ENCODE results near the gene FOXA3. TPM values are rescaled to one million over a fixed set of nuclear protein-coding genes. Genes with fewer than 3 reads are reported as not detected.

The FOXA3 gene
- polyA plus RNA-seq, 2 of the 4 experiments (the other 2 are of a cell fraction): 1.6 to 5.3 TPM

DNA sequence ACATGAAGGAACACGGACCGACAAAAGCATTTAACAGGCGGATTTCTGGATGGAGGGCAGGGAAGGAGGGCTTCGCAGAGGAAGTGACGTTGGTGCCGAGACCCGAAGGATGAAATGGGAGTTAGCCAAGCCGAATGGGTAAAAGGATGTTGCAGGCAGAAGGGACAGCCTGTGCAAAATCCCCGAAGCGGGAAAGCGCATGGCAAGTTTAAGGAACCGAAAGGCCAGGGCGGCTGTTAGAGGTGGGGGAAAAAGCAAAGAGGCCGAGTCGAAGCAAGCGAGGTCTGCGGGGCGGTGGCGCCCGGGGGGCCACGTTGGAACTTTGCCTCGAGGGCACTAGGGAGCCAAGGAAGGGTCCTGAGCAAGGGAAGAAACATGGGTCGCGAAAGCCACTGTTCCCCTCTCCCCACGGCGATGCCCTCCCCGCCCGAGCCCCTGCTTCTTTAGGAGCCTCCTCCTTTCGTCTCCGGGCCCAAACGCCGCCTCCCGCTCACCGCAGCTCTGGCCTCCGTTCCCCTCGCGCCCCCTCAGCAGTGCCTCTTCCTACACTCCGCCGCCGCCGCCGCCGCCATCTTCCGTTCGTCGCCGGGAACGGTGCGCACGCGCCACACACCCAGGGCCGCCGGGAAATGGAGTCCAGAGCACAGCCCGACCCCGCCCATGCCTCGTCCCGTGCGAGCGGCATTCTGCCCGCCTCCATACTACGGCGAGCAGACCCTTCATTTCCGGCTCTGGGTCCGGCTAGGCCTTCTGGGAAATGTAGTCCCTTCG lies 1.4 kb upstream of the FOXA3 start, which contains the start of gene SYMPK (continued):
- TF ChIP-seq, protein P1, sequence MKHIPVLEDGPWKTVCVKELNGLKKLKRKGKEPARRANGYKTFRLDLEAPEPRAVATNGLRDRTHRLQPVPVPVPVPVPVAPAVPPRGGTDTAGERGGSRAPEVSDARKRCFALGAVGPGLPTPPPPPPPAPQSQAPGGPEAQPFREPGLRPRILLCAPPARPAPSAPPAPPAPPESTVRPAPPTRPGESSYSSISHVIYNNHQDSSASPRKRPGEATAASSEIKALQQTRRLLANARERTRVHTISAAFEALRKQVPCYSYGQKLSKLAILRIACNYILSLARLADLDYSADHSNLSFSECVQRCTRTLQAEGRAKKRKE (CRISPR knock-in tag; IDR thresholded peaks at IDR 0.05; ENCODE audit: low read depth): no peak
- TF ChIP-seq TFCP2L1 (CRISPR knock-in tag; IDR thresholded peaks at IDR 0.05) (no peak), ESRRA (IDR thresholded peaks at IDR 0.05; ENCODE audit: borderline replicate concordance, low read length) (no peak), CBX2 (IDR thresholded peaks at IDR 0.05; ENCODE audit: borderline replicate concordance, low read depth) (no peak), PHF8 (IDR thresholded peaks at IDR 0.05; ENCODE audit: borderline replicate concordance, low read depth) (peak; percentile 56; the same call in 1 of the 2 replicates), HOXB13 (CRISPR knock-in tag; IDR thresholded peaks at IDR 0.05; ENCODE audit: low read depth) (no peak), EHF (CRISPR knock-in tag; IDR thresholded peaks at IDR 0.05) (no peak), KDM1A (IDR thresholded peaks at IDR 0.05; ENCODE audit: low read depth) (peak; percentile 68; the same call in 1 of the 2 replicates), CHD4 (IDR thresholded peaks at IDR 0.05; ENCODE audit: borderline replicate concordance) (no peak; the same call in 1 of the 2 replicates), CHD2 (IDR thresholded peaks at IDR 0.05; ENCODE audit: low read length, partially characterized antibody) (no peak), MYC (IDR thresholded peaks at IDR 0.05; ENCODE audit: borderline replicate concordance, low read length) (no peak), NFE2L2 (conservative IDR thresholded peaks at IDR 0.05; ENCODE audit: low read length) (no peak), EHMT2 (IDR thresholded peaks at IDR 0.05; ENCODE audit: low read depth) (no peak), JUNB (IDR thresholded peaks at IDR 0.05) (no peak), HDAC2 (IDR thresholded peaks at IDR 0.05) (no peak), CEBPB (IDR thresholded peaks at IDR 0.05) (no peak), HEYL (CRISPR knock-in tag; IDR thresholded peaks at IDR 0.05) (no peak), KDM5A (IDR thresholded peaks at IDR 0.05) (peak; percentile 56; the same call in 1 of the 2 replicates)
- TF ChIP-seq, protein P2, sequence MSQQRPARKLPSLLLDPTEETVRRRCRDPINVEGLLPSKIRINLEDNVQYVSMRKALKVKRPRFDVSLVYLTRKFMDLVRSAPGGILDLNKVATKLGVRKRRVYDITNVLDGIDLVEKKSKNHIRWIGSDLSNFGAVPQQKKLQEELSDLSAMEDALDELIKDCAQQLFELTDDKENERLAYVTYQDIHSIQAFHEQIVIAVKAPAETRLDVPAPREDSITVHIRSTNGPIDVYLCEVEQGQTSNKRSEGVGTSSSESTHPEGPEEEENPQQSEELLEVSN (IDR thresholded peaks at IDR 0.05; ENCODE audit: borderline replicate concordance, low read depth): no peak
- TF ChIP-seq, protein P3, sequence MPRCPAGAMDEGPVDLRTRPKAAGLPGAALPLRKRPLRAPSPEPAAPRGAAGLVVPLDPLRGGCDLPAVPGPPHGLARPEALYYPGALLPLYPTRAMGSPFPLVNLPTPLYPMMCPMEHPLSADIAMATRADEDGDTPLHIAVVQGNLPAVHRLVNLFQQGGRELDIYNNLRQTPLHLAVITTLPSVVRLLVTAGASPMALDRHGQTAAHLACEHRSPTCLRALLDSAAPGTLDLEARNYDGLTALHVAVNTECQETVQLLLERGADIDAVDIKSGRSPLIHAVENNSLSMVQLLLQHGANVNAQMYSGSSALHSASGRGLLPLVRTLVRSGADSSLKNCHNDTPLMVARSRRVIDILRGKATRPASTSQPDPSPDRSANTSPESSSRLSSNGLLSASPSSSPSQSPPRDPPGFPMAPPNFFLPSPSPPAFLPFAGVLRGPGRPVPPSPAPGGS (IDR thresholded peaks at IDR 0.05): peak; percentile 66; the same call in 2 of the 3 replicates

DNA sequence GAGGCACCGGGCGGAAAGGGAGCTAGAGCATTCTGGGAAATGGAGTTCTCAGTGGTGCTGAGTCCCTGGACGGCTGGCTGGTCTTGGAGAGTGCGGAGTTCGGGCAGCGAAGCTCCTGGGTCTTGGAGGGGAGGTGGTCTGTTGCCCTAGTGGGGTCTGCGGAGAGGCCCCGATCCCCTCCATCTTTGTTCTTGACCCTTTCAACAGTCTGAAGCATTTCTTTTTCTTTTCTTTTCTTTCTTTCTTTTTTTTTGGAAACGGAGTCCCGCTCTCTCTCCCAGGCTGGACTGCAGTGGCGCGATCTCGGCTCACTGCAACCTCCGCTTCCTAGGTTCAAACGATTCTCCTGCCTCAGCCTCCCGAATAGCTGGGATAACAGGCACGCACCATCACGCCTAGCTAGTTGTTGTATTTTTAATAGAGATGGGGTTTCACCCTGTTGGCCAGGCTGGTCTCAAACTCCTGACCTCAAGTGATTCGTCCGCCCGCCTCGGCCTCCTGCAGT lies 739 bp upstream of the FOXA3 start:
- DNase-seq (ENCODE audit: low read depth in 1 of 2, low spot score in 1 of 2): no peak
- no peak for ATAC-seq
- ChIA-PET POLR2A (interaction anchor here (0.5 to 2.7 kb wide), 24 partner anchors 8 to 220 kb away, joined by 3 to 30 read pairs (median 4); partner anchors contain the start of genes CCDC61, IRF2BP1, MYPOP and SIX5), CTCF (interaction anchor here (0.6 to 11.3 kb wide), 34 partner anchors 8 to 532 kb away, joined by 3 to 315 read pairs (median 5); partner anchors contain the start of genes DMPK, IRF2BP1, MYPOP and SIX5)
- WGBS (ENCODE audit: missing lambda C conversion rate): 6% methylated on average over 22 of the region's 22 CpGs
- TF ChIP-seq, protein P3 (IDR thresholded peaks at IDR 0.05): 0 out of 3 replicates have a peak, but pooled peaks have one; percentile 32
- TF ChIP-seq JUN (IDR thresholded peaks at IDR 0.05) (0 out of 5 replicates have a peak, but pooled peaks of 1 of the 2 experiments have one; percentile 15), HEYL (CRISPR knock-in tag; IDR thresholded peaks at IDR 0.05) (no peak)
- H3K27ac ChIP-seq: peak overlapping the region; percentile 74 to 88
- no peaks in the 10 kb centered on the region for H3K9me3 ChIP-seq
- H3K4me3 ChIP-seq: peak overlapping the region; percentile 71
- FAIRE-seq: no peak
- peaks cover 25% of the 10 kb centered on the region for H3K4me1 ChIP-seq
- peak overlapping the region; percentile 89 for H3K4me2 ChIP-seq
